HCT116 (cell line): Measurements from ENCODE around the gene DDOST.

Experiments
- EZH2 ChIP-seq: fragments of 200-600 bp; sonication (generic); IDR thresholded peaks from 2 replicates; pipeline ENCODE4 v1.6.1; 2017; ENCODE audit warnings: antibody characterized with exemption, mixed run types
- POLR2A ChIP-seq: IDR thresholded peaks from 2 replicates; pipeline ENCODE4 v1.7.0; 2011; ENCODE audit warnings: borderline replicate concordance; ENCODE audit not compliant: insufficient read depth, insufficient read length; ENCODE audit errors: extremely low read depth
- RAD21 ChIP-seq: IDR thresholded peaks from 2 replicates; pipeline ENCODE4 v1.6.1; 2012; ENCODE audit warnings: low read depth, mild to moderate bottlenecking
- SIN3A ChIP-seq: IDR thresholded peaks from 2 replicates; pipeline ENCODE4 v1.6.1; 2012; ENCODE audit warnings: low read depth
- SP1 ChIP-seq: IDR thresholded peaks from 2 replicates; pipeline ENCODE4 v1.6.1; 2012; ENCODE audit warnings: low read depth
- YY1 ChIP-seq: IDR thresholded peaks from 2 replicates; pipeline ENCODE4 v1.6.1; 2011; ENCODE audit warnings: low read length, low read depth, moderate library complexity, mild to moderate bottlenecking; ENCODE audit not compliant: insufficient replicate concordance; ENCODE audit errors: extremely low read depth
- TF ChIP-seq, protein P1 (sequence below), 3 experiments: fragments of 200-600 bp in 1 of 3; sonication (generic) in 1 of 3; IDR thresholded peaks in 2 of 3; conservative IDR thresholded peaks in 1 of 3; 2 replicates each; pipeline ENCODE4 v1.5.1; 2012 to 2017; ENCODE audit warnings: low read depth in 2 of 3, low read length in 2 of 3, antibody characterized with exemption in 1 of 3, borderline replicate concordance in 1 of 3, control low read depth in 1 of 3, mild to moderate bottlenecking in 1 of 3, mixed read lengths in 1 of 3, mixed run types in 1 of 3, moderate library complexity in 1 of 3; ENCODE audit not compliant: insufficient read depth in 1 of 3
- TF ChIP-seq, protein P2 (sequence below): IDR thresholded peaks from 2 replicates; pipeline ENCODE4 v1.6.1; 2012

DNA sequence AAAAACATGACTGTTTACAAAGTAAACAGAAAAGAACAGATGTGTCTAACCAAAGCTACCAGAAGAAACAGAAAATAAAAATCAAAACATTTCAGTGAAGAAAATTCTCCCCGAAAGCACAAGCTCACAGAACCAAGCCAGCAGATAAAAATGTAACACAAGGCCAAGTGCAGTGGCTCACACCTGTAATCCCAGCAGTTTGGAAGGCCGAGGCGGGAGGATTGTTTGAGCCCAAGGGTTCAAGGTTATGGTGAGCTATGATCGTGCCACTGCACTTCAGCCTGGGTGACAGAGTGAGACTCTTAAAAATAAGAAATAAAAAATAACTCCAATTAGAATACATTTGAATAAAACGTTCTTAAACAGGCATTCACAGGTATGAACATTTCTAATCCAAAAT lies 19.1 kb upstream of the DDOST start:
- TF ChIP-seq EZH2, result no peak
- TF ChIP-seq SIN3A, result no peak
- TF ChIP-seq, protein P1, sequence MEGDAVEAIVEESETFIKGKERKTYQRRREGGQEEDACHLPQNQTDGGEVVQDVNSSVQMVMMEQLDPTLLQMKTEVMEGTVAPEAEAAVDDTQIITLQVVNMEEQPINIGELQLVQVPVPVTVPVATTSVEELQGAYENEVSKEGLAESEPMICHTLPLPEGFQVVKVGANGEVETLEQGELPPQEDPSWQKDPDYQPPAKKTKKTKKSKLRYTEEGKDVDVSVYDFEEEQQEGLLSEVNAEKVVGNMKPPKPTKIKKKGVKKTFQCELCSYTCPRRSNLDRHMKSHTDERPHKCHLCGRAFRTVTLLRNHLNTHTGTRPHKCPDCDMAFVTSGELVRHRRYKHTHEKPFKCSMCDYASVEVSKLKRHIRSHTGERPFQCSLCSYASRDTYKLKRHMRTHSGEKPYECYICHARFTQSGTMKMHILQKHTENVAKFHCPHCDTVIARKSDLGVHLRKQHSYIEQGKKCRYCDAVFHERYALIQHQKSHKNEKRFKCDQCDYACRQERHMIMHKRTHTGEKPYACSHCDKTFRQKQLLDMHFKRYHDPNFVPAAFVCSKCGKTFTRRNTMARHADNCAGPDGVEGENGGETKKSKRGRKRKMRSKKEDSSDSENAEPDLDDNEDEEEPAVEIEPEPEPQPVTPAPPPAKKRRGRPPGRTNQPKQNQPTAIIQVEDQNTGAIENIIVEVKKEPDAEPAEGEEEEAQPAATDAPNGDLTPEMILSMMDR (IDR thresholded peaks at IDR 0.05 in 2 of 3, conservative IDR thresholded peaks at IDR 0.05 in 1 of 3; ENCODE audit: borderline replicate concordance in 1 of 3, insufficient read depth in 1 of 3, low read depth in 2 of 3, low read length in 2 of 3), result no peak
- no peak for TF ChIP-seq SP1
- TF ChIP-seq, protein P2, sequence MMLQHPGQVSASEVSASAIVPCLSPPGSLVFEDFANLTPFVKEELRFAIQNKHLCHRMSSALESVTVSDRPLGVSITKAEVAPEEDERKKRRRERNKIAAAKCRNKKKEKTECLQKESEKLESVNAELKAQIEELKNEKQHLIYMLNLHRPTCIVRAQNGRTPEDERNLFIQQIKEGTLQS, result no peak
- TF ChIP-seq YY1, result no peak
- no peak for TF ChIP-seq POLR2A
- TF ChIP-seq RAD21, result no peak
